HFF-Myc (cell line): ENCODE data around the gene BATF2.

Experiments
- DNase-seq: peaks from one replicate; pipeline ENCODE4 v3.0.0-alpha.2; 2011; ENCODE audit warnings: low read depth; ENCODE audit errors: extremely low read depth
- H3K4me3 ChIP-seq: replicated peaks from 2 replicates; pipeline ENCODE4 v1.5.1; 2011; ENCODE audit warnings: low read depth, mild to moderate bottlenecking, control low read depth, low read length
- CTCF ChIP-seq: IDR thresholded peaks from 2 replicates; pipeline ENCODE4 v1.5.1; 2012; ENCODE audit warnings: mild to moderate bottlenecking, low read depth, low read length, control low read depth; ENCODE audit errors: missing control alignments

BATF2 gene

GRCh38 chr11:64951529-64951928 is 45.2 kb downstream of the BATF2 start:
- no peak for TF ChIP-seq CTCF
- no peak for DNase-seq
- no peak overlapping the region for H3K4me3 ChIP-seq

DNA sequence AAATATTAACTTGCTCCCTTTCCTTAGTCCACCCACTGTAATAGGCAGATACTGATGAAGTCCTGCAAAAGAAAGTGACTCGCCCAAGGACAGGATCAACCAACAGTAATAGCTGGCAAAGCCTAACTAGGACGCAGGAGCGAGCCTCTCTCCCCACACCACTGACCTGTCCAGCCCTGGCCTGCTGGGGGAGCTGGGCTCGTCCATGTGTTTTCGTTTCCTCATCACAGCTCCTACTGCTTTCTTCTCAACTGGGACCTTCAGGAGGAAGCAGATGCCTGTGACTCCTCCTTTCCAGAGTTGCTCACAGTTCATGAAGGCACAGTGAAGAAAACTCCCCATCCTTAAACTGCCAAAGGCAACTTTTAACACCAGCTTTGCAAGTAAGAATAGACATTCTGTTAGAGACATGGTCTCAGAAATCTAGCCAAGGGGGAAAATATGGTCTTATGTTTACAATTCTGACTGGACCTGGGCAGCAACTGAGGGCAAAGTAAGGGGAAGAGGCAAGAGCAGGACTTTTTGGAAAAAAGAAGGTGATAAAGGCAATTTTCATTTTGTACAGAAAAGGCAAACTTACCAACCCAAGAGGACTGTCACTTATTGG is 49.5 kb downstream of the BATF2 start:
- H3K4me3 ChIP-seq, result no peak overlapping the region
- no peak for DNase-seq
- TF ChIP-seq CTCF, result no peak
